NCI-H446 treated with DMSO at 0.1 percent for 48 hours (cell line): ENCODE measurements around the gene EPHA10.

Experiments used
- DNase-seq: peaks from one replicate; lab custom pipeline; 2025; lab: John Stamatoyannopoulos, UW

EPHA10 gene

DNA sequence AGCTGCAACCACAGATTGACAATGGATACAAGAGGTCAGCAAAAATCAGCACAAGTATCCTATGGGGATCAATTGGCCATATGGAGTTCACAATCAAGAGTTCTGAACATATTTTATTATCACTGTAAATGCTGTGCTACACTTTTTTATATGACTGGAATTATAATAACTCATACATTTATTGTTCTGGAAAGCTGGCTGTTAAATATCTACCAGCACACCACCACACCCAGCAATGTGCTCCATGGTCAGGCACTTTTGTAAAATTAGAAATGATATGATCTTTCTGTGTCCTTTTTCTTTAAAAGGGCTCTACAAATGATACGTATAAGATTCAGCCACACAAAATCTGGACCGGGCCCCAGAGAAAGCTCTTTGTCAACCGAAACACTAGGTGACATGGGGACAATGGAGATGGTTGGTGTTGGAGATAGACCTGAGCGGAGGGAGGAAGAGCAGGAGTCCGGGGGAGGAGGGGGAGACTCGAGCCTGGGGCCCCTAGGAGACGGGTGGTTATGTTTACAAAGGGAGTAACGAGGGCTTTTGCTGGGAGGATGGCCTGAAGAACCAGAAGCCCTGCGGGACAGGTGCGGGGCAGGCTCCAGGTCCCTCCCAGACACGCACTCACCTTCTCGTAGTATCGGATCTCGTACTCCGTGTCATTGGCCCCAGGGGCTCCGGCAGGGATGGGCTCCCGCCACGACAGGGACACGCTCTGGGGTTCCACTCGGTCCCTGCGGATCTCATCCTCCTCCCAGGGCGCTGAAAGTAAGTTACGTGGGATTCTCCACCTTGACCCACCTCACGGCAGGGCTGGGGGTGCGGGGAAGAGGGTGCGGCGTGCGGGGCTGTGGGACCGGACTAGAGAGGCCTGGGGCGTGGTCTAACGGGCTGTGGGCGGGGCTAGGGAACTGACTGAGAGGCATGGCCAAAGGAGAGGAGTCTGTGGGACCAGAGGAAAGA is 30.0 kb downstream of the EPHA10 start:
- no peak for DNase-seq

DNA sequence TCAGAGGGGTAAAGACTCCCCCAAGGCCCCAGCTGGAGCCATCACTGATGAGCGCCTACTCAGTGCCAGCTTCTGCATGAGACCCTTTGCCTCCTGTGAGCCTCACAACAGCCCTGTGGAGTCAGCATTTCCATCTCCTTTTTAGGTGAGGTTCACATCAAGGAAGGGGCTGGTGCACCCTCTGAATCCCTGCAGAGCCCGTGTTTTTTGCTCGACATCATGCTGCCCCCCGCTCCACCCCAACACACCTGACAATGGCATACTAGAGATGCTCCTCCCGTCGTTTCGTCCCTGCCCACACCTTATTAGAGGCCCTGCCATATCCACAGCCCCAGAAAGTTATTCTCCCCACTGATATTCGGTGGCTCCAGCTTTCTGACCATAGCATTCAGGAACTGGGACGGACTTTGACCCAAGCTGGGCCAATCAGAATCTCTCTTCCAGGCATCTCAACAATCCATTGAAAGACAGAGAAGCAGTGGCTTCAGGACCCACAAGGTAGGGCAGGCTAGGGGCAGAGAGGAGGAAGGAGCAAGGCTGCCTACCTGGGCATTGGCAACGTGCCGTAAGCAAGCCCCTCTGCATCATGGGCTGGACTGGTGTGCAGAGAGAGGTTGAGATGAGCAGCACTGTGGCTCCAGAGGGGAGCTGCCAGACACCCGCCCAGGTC is 32.7 kb downstream of the EPHA10 start:
- DNase-seq = no peak

GRCh38 chr1:37731312-37732019 is 33.5 kb downstream of the EPHA10 start:
- DNase-seq = no peak

DNA sequence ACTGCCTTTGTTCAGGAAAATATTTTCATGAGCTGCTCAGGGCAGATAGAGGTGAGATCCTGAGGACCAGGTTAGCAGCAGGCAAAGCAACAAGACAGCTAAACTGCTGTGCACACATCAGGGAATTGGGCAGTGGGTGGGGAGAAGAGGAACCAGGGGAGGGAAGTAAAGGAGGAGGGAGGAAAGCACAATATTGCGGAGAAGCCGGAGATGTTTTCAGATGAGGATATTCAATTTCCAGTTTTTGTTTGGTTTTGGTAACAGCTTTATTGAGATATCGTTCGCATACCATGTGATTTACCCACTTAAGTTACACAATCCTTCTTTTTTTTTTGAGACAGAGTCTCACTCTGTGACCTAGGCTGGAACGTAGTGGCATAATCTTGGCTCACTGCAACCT is 34.5 kb downstream of the EPHA10 start:
- DNase-seq = no peak

DNA sequence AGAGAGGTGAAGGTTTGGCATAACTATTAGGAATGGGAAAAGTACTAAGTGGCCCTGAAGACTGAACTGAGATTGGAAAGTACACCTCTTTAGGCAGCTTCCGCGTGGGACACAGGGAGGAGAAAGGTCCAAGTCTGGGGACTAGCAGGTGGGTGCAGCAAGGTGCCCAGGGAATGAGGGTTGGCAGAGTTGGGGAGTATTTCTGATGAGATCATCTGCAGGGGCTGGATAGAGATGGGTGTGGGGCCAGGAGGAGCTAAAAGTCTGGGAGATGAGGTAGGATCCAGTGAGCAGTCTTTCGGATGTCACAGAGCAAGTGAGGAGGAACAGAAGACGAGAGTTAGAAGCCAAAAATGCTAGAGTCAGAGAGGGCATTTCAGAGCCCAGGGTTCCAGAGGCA is 36.5 kb downstream of the EPHA10 start:
- no peak for DNase-seq

- no peak for DNase-seq
Observed at GRCh38 chr1:37726751-37727585, 38.0 kb downstream of the EPHA10 start.

GRCh38 chr1:37725851-37726613 is 38.9 kb downstream of the EPHA10 start:
- no peak for DNase-seq

- DNase-seq = no peak
Observed at GRCh38 chr1:37724575-37724974, 40.3 kb downstream of the EPHA10 start.

DNA sequence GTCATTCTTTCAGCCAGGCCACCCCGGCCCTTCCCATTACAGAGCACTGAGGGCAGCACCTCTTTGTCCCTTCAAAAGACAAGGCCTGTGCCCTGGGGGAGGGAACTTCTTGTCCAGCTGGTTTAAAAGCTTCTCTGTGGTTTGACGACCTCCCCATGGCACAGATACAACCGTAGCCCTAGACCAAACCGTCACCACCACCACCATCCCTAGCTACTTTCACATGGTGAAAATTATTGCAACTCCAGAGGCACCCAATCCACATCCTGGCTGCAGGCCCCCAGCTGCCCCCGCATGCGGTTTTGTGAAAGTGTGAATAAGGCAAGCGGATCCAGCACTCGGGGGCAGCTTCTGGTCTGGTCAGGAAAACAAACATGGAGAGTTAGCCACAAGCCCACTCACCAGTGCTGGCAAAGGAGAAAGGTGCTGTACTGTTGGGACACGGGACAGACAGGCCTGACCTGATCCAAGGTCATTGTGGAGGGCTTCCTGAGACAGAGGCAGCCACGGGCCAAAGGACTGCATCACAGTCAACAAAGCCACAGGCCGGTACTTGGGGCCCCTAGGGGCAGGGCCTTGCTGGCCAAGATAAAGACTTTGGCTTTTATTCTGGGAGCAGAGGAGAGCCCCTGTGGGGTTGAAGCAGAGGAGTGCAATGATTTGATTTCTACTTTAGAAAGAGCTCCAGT is 41.4 kb downstream of the EPHA10 start:
- no peak for DNase-seq

DNA sequence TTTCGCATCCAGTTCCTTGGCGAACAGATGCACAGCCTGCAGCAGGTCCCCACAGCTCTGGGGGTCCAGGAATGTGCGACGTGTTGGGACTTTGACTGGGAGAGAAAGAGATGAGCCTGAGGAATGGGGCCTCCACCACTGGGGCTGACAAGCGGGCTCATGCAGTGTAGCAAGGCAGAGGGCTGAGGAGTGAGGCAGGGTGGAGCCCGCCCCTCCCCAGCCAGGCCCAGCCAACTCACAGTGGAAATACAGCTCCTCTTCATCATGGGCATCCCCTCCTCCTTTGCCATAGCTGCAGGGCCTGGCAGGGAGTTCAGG is 41.9 kb downstream of the EPHA10 start:
- DNase-seq = no peak

GRCh38 chr1:37722181-37723071 is 42.5 kb downstream of the EPHA10 start:
- DNase-seq = no peak

DNA sequence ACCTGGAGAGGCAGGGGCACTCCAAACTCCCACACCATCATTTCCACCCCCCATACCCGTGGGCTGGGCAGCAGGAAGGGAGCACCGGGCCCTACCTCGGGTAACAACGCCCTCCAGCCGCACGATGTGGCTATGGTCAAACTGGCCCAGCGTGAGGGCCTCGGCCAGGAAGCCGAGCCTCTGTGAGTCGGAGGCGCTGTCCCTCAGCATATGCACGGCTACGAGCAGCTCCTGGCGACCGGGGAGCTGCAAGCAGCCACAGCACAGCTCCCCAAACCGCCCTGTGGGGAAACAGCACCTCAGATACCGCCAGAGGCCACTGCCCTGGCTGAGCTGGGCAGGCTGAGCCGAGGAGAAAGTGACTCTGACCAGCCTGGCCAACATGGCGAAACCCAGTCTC is 43.4 kb downstream of the EPHA10 start:
- no peak for DNase-seq

- DNase-seq = no peak
Observed at GRCh38 chr1:37720231-37721130, 44.4 kb downstream of the EPHA10 start.

DNA sequence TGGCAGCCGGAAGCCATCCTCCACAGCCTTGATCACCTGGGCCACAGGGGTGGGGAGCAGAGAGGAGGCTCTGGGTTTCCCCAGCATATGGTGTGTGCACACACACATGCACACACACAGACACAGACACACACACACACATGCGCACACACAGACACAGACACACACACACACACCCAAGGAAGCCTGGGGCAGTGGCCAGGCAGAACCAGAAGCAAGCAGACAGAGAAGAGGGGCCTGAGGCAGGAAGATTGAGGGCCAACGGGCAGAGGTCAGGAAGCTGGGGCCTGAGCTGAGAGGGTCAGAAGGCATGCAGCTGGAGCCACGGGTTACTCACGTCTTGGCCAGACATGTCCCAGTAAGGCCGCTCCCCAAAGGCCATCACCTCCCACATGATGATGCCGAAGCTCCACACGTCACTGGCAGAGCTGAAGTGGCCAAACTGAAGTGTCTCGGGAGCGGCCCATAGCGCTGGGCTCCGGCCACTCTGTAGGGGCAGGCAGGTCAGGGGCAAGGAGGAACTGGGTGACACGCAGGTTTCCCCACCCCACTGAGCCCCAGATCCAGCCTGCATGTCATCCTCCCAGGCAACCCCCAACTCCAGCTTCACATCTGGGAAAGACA is 45.2 kb downstream of the EPHA10 start:
- no peak for DNase-seq

GRCh38 chr1:37718901-37719571 is 45.9 kb downstream of the EPHA10 start:
- DNase-seq = no peak

- DNase-seq = no peak
Observed at GRCh38 chr1:37718181-37718900, 46.6 kb downstream of the EPHA10 start.

GRCh38 chr1:37717631-37718030 is 47.3 kb downstream of the EPHA10 start:
- no peak for DNase-seq
